Measurements from ENCODE around the gene UBE2Q1. TPM values are rescaled to one million over a fixed set of nuclear protein-coding genes. Genes with fewer than 3 reads are reported as not detected.

UBE2Q1 gene
- 68.7 TPM for total RNA-seq
- long read RNA-seq, transcript UBE2Q1-201 (13 exons, 3,210 nt): major isoform, 41 of 50 reads
- long read RNA-seq, partial matches to known transcripts: 6 of 50 reads
- long read RNA-seq, other reads (novel, unspliced or antisense): 3 of 50 reads

- ATAC-seq: no peak
- intact Hi-C loops (cut with micrococcal nuclease): no loop called here
- DNase-seq: peak; percentile 74
These were observed at the start of gene UBE2Q1 for GRCh38 chr1:154557939-154558719. Gene UBE2Q1, minus strand, starts transcription at chr1:154558662. Its CDS starts 109 bp downstream, at chr1:154558553.

- ATAC-seq (peak; percentile 93), DNase-seq (peak; percentile 90)
- intact Hi-C loops (cut with micrococcal nuclease): no loop called here
These were observed 49.3 kb upstream of the UBE2Q1 start, which contains the start of gene ADAR for GRCh38 chr1:154607609-154608396. Gene ADAR, minus strand, starts transcription at chr1:154608186. Its CDS starts 180 bp downstream, at chr1:154608006.

GRCh38 chr1:154607106-154607608 is 48.7 kb upstream of the UBE2Q1 start:
- intact Hi-C loops (cut with micrococcal nuclease): no loop called here
- ATAC-seq (peak; percentile 20), DNase-seq (no peak)

- no peak for DNase-seq
- intact Hi-C loops (cut with micrococcal nuclease): no loop called here
- ATAC-seq: no peak
These were observed 47.1 kb upstream of the UBE2Q1 start for GRCh38 chr1:154605534-154605933.

GRCh38 chr1:154603317-154603716 is 44.9 kb upstream of the UBE2Q1 start:
- no peak for ATAC-seq
- intact Hi-C loops (cut with micrococcal nuclease): no loop called here
- no peak for DNase-seq

- no peak for DNase-seq
- ATAC-seq: peak; percentile 91
- intact Hi-C loops (cut with micrococcal nuclease): no loop called here
These were observed 41.2 kb upstream of the UBE2Q1 start for GRCh38 chr1:154599658-154600057.

- intact Hi-C loops (cut with micrococcal nuclease): no loop called here
- ATAC-seq: peak; percentile 6
- no peak for DNase-seq
These were observed 40.6 kb upstream of the UBE2Q1 start for GRCh38 chr1:154598871-154599635.

- DNase-seq (no peak), ATAC-seq (no peak)
- intact Hi-C loops (cut with micrococcal nuclease): no loop called here
These were observed 37.2 kb upstream of the UBE2Q1 start for GRCh38 chr1:154595621-154596020.

- intact Hi-C loops (cut with micrococcal nuclease): no loop called here
- DNase-seq: no peak
- no peak for ATAC-seq
These were observed 36.3 kb upstream of the UBE2Q1 start for GRCh38 chr1:154594811-154595210.

GRCh38 chr1:154593390-154593789 is 34.9 kb upstream of the UBE2Q1 start:
- intact Hi-C loops (cut with micrococcal nuclease): no loop called here
- ATAC-seq (no peak), DNase-seq (no peak)

- DNase-seq (no peak), ATAC-seq (no peak)
- intact Hi-C loops (cut with micrococcal nuclease): no loop called here
These were observed 32.7 kb upstream of the UBE2Q1 start for GRCh38 chr1:154591206-154591605.

- DNase-seq (no peak), ATAC-seq (no peak)
- intact Hi-C loops (cut with micrococcal nuclease): no loop called here
These were observed 32.3 kb upstream of the UBE2Q1 start for GRCh38 chr1:154590756-154591155.

- no peak for ATAC-seq
- DNase-seq: no peak
- intact Hi-C loops (cut with micrococcal nuclease): no loop called here
These were observed 31.3 kb upstream of the UBE2Q1 start for GRCh38 chr1:154589780-154590179.

- ATAC-seq (no peak), DNase-seq (no peak)
- intact Hi-C loops (cut with micrococcal nuclease): no loop called here
These were observed 28.2 kb upstream of the UBE2Q1 start for GRCh38 chr1:154586641-154587040.

GRCh38 chr1:154586231-154586630 is 27.8 kb upstream of the UBE2Q1 start:
- no peak for DNase-seq
- intact Hi-C loops (cut with micrococcal nuclease): no loop called here
- ATAC-seq: no peak

GRCh38 chr1:154584267-154584994 is 26.0 kb upstream of the UBE2Q1 start:
- intact Hi-C loops (cut with micrococcal nuclease): no loop called here
- DNase-seq (no peak), ATAC-seq (no peak)

GRCh38 chr1:154583773-154584172 is 25.3 kb upstream of the UBE2Q1 start:
- ATAC-seq (peak; percentile 20), DNase-seq (no peak)
- intact Hi-C loops (cut with micrococcal nuclease): no loop called here

- ATAC-seq (peak; percentile 28), DNase-seq (no peak)
- intact Hi-C loops (cut with micrococcal nuclease): no loop called here
These were observed 24.4 kb upstream of the UBE2Q1 start for GRCh38 chr1:154582885-154583284.

GRCh38 chr1:154581766-154582165 is 23.3 kb upstream of the UBE2Q1 start:
- DNase-seq (no peak), ATAC-seq (no peak)
- intact Hi-C loops (cut with micrococcal nuclease): no loop called here
